Activated T-cell treated with anti-CD3 and anti-CD28 coated beads for 48 hours (primary cell): ENCODE measurements around the gene SOBP.

ENCODE experiments used
- DNase-seq: peaks from one replicate; pipeline ENCODE4 v3.0.0-alpha.2; 2020; ENCODE audit warnings: low read depth

SOBP gene

GRCh38 chr6:107616775-107617174, 126.9 kb downstream of the SOBP start:
- no peak for DNase-seq

- DNase-seq: no peak
Observed at GRCh38 chr6:107617341-107617932, 127.5 kb downstream of the SOBP start.

- peak; percentile 15 for DNase-seq
Observed at GRCh38 chr6:107618672-107619071, 128.8 kb downstream of the SOBP start.

GRCh38 chr6:107620732-107621131, 130.8 kb downstream of the SOBP start:
- no peak for DNase-seq

GRCh38 chr6:107621229-107621937, 131.5 kb downstream of the SOBP start:
- no peak for DNase-seq

GRCh38 chr6:107622269-107622668, 132.4 kb downstream of the SOBP start:
- no peak for DNase-seq

GRCh38 chr6:107624050-107624449, 134.1 kb downstream of the SOBP start:
- DNase-seq: no peak

- no peak for DNase-seq
Observed at GRCh38 chr6:107624541-107624940, 134.6 kb downstream of the SOBP start.

- no peak for DNase-seq
Observed at GRCh38 chr6:107625264-107625663, 135.3 kb downstream of the SOBP start.

- no peak for DNase-seq
Observed at GRCh38 chr6:107626645-107627044, 136.7 kb downstream of the SOBP start.

- DNase-seq: no peak
Observed at GRCh38 chr6:107627969-107628368, 138.1 kb downstream of the SOBP start.

GRCh38 chr6:107628878-107629277, 139.0 kb downstream of the SOBP start:
- no peak for DNase-seq

GRCh38 chr6:107629548-107630129, 139.7 kb downstream of the SOBP start:
- DNase-seq: no peak

- DNase-seq: no peak
Observed at GRCh38 chr6:107630348-107630977, 140.5 kb downstream of the SOBP start.

- DNase-seq: no peak
Observed at GRCh38 chr6:107632381-107633136, 142.6 kb downstream of the SOBP start.

GRCh38 chr6:107633680-107634323, 143.9 kb downstream of the SOBP start:
- no peak for DNase-seq

- peak; percentile 26 for DNase-seq
Observed at GRCh38 chr6:107634324-107635056, 144.6 kb downstream of the SOBP start.

- DNase-seq: no peak
Observed at GRCh38 chr6:107635057-107635515, 145.2 kb downstream of the SOBP start.

GRCh38 chr6:107636486-107636885, 146.6 kb downstream of the SOBP start:
- no peak for DNase-seq

GRCh38 chr6:107637316-107638315, 147.7 kb downstream of the SOBP start:
- no peak for DNase-seq
